HG03520 (cell line): Measurements from ENCODE around the gene DPEP2NB.
"Not testable (repeated sequence)": the region's sequence is repeated elsewhere in the genome, so short reads cannot be mapped to it uniquely, and the experiment has no call there.

Experiments
- ATAC-seq: cut with Tn5 transposase; IDR thresholded peaks from one replicate; pipeline ENCODE4 v1.9.1; 2021; ENCODE audit warnings: mild to moderate bottlenecking, moderate library complexity; ENCODE audit not compliant: unreplicated experiment

DPEP2NB gene

DNA sequence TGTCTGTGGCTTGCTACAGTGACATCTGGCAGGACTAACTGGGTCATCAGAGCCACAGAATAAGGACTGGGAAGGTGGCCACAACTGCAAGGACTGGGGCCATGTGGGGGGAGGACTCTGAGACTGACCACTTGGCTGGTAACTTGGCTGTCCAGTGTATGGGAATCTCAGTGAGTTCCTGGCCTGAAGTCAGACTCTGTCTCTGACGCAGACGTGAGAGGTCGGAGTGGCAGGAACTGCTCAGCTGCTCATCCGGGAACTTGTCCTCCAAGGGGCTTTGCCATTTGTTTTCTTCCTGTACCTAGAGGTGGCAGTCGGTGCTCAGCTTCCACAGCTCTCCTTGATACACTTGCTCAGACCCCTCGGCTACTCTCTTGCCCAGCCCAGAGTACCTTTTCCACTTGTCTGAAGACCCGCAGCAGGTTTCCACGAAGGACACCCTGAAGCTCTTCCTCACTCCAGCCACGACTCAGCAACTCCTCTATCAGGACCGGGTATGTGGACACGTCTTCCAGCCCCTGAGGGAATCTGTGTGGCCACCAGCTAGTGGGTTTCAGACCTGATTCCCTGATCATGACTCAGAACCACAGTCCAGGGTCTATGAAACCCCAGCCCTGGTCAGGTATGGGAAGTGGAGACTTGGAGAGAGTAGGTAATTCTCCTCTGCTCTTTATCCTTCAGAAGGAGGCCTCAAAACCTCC, 28.1 kb downstream of the DPEP2NB start:
- ATAC-seq: no peak

DNA sequence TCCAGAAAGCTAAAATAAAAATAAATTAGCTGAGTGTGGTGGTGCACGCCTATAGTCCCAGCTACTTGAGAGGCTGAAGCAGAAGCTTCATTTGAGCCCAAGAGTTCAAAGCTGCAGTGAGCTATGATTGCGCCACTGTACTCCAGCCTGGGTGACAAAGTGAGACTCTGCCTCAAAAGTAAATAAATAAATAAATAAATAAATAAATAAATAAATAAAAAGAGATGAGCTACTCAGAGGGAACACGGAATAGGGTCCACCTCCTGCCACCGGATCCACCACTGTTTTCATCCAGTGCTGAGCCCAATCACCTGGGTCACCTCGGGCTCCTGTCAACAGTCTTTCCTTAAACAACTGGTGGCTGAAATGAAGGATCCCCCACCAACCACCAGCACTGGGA, 28.8 kb downstream of the DPEP2NB start:
- ATAC-seq: no peak

DNA sequence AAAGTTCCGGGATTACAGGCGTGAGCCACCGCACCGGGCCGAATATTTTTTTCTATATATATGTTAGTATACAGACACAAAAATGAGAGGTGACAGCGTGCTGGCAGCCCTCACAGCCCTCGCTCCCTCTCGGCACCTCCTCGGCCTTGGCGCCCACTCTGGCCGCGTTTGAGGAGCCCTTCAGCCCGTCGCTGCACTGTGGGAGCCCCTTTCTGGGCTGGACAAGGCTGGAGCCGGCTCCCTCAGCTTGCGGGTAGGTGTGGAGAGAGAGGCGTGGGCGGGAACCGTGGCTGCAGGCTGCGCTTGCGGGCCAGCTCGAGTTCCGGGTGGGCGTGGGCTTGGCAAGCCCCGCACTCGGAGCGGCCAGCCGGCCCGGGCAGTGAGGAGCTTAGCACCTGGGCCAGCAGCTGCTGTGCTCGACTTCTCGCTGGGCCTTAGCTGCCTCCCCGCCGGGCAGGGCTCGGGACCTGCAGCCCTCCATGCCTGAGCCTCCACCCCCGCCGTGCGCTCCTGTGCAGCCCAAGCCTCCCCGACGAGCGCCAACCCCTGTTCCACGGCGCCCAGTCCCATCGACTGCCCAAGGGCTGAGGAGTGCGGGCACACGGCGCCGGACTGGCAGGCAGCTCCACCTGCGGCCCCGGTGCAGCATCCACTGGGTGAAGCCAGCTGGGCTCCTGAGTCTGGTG, 33.6 kb downstream of the DPEP2NB start:
- no peak for ATAC-seq

DNA sequence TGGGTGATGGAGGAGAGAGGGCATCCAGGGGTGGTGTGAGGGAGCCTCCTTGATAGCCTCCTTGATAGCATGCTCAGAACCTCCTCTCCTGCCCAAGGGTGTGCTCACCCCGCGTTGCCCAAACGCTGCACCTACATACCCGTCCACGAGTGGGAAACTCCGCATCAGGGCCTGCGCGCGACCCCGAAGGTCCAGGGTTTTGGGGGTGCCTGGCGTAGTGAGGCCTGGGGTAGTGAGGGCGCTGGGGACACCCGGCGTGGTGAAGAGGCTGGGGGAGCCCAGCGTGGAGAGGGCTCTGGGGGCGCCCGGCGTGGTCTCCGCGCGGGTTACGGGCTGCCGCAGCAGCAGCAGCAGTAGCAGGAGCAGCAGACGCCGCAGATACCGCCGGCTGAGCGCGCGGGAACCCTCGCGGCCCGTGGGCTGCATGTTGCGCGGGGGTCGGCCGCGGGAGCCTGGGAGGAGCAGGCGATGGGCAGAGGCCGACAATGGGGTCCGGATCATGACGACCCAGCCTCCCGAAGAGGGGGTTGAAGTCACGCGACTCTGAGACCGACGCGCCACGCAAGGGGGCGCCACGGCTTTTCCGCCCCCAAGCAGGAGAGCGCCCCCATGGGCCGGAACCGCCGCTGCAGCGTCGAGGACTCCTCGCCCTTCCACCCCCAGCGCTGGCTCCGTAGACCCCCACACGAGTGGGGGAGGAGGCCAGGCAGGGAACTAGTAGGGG, 35.6 kb downstream of the DPEP2NB start, which contains the start of gene DPEP3:
Gene DPEP3, minus strand, starts transcription at position 545 of the 724 bp plus-strand sequence. Its CDS starts 119 bp downstream, at position 426.
- no peak for ATAC-seq

DNA sequence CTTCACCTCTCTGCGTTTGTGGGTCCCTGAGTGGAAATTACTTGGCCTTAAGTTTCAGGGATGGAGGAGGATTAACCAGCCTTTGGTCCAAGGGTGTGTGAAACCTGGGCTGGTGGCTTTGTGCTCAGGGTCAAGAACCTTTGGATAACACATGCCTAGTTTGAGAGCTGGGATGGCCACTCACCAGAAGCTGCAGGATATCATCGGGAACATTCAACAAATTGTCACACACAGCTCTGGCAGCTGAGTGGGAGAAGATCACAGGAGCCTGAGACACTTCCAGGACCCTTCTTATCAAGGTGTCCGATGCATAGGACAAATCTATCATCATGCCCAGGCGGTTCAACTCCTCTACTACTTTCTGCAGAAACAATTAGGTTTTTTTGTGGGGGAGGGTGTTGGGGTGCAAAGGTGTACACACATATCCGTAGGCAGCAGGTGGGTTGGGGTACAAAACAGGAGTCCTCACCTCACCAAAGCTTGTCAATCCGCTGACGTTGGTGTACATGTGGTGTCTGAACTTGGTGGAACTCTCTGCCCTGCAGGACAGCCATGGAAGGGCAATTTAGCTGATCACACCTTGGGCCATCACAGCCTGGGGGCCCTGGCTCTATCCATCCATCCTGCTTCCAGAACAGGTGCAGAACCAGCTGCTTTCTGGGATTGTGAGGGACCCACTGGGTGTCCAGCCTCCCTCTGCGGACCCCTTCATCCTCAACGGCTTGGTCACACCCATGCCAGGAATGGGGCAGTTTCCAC, 38.1 kb downstream of the DPEP2NB start:
- ATAC-seq: no peak

DNA sequence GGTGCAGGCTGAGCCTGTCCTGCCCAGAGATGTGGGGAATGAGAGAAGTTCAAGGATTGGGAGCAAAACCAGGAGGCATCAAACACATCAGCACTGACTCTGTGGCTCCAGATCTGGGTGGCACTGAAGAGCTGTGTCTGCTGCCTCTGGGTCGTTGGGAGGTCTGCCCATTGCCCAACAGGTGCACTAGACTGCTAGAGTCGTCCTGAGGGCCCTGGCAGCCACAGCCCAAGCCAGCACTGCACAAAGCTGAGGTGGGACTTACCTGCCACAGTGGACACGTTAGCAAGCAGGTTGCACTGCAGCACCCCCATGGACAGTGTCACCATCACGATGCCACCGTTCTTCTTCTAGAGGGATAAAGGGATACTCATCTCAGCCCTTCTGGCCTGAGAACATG, 38.7 kb downstream of the DPEP2NB start:
- ATAC-seq: no peak

DNA sequence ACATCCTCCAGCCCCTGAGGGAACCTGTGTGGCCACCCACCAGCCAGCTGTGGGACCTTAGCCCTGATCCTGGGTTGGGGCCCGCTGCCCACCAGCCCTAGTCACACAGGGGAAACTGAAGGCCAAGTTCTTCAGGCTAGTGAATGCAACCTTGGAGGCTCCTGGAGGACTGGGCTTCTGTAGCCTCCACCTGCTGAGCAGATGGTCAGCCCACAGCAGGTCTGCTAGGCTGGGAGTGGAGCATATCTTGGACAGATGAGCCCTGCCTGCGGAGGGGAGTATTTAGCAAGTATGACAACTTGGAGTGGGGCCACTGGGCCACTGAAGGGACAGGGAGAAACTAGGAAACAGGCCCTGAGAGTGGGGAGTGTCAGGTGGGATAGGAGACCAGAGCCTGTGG, 39.5 kb downstream of the DPEP2NB start:
- ATAC-seq: no peak

DNA sequence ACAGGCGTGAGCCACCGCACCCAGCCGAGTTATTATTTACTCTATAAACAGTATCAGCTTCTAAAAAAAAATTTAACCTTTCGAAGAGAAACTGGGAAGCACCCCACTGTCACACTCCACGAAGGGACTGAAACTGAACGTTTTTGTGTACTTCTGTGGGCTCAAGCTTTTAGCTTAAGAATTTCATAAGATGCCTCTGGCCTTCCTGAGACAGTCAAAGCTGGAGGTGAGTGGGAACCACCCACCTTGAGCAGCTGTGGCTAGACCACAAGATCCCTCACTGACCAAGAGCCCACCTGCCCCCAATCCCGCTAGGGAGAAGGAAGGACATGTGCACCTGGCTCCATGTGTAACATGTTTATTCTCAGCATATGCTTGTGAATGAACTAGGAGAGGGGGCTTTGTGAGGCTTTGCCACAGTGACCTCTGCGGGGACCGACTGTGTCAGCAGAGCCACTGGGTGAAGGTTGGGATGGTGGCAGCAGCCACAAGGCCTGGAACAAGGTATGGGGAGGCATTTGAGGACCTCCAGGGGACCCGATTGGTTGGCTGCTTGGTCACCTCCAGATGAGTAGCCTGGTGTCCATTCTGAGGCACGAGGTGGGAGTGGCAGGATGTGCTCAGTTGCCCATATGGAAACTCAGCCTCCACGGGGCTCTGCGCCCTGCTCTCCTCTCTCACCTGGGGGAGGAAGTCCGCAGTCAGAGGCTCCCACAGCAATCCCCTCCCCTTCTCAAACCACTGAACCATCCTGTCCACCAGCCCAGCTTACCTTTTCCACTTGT, 40.2 kb downstream of the DPEP2NB start:
- no peak for ATAC-seq

DNA sequence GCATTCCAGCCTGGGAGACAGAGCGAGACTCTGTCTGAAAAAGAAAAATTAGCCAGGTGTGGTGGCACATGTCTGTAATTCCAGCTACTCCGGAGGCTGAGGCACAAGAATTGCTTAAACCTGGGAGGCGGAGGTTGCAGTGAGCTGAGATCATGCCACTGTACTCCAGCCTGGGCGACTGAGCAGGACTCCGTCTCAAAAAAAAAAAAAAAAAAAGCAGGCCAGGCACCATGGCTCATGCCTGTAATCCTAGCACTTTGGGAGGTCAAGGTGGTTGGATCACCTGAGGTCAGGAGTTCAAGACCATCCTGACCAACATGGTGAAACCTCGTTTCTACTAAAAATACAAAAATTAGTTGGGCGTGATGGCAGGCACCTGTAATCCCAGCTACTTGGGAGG, 43.4 kb downstream of the DPEP2NB start:
- ATAC-seq: not testable (repeated sequence)

DNA sequence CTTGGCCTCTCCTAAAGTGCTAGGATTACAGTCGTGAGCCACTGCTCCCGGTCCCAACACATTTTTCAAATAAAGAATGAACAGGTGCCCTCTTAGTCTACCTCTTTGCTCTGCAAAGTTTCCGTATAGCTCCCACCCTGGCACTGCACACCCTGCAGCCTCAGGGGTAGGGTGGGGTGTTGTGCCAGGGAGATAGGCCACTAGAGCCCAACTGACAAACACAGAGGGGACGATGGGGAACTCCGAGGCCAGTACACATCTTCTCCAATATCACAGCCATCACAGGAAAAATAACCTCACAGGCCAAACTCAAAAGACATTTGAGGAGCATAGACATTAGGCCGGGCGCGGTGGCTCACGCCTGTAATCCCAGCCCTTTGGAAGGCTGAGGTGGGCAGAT, 44.6 kb downstream of the DPEP2NB start:
- ATAC-seq: no peak

DNA sequence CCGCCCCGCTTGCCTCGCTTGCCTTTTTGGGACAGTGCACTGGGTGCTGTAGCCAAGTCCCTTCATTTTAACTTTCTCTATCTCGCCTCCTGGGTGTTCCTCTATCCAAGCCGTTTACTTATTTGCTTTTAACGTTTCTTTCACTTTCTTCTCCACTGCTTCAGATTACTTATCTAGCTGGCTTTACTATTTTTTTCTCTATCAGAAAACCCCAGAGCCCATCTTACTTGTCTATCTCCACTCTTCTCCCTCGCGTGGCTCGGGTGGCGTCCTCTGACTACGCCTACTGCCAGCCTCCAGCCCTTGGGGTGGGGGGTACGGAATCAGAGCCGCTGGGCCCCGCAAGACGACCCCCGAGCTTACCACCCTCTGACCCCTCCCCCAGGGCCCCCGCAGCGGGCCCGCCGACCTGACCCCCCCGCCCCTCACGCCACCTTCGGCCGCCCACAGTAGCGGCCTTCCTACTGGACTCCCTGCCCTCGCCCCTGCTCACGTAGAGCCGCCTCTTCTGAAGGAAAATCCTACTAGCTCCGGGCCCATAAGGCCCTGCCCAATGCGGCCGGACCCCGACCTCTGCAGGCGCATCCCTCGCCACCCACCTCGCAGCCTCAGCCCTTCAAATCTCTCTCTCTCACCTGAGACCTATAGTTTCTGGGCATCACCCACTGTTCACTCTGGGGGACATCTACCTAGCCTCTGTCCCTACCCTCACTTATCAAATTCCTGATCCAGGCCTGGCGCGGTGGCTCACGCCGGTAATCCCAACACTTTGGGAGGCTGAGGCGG, 46.3 kb downstream of the DPEP2NB start:
- no peak for ATAC-seq

DNA sequence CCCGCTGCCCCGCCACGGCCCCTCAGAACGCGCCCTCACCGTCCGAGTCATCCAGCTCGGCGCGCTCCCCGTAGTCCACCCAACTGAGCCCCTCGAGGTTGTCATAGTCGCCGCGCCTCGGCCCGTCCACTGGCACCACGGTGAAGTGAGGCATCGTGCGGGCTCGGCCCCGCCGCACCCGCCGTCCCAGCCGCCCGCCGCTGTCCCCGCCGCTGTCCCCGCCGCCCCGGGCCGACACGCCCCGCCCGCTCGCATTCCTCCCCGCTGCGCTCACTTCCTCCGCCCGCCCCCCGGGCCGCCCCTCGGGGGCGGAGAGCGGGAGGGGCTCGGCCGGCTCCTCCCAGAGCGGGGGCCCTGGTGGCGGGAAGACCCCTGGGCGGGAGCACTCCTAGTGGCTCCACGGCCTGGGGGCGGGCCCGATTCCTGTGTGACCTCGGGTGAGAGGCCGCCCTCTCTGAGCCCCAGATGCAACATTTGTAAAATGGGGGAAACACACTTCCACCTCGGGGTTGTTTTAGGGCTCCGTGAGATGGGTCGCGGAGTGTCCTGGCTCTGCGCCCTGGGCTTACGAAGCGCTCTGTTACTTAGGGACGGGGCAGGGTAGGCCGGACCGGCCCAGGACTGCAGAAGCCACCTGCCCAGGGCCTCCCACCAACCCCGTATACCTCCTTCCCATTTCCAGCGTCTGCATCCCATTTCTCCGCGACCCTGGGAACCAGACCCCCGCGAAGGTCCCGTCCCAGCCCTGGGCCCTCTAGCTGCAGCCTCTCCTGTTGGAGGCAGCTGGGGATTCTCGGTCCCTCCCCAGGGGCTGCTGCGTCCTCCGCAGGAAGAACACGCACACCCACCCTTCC, 47.1 kb downstream of the DPEP2NB start, which contains the start of gene SLC12A4:
Gene SLC12A4, minus strand, starts transcription at position 238 of the 854 bp plus-strand sequence. Its CDS starts 84 bp downstream, at position 154.
- ATAC-seq: peak; percentile 75

DNA sequence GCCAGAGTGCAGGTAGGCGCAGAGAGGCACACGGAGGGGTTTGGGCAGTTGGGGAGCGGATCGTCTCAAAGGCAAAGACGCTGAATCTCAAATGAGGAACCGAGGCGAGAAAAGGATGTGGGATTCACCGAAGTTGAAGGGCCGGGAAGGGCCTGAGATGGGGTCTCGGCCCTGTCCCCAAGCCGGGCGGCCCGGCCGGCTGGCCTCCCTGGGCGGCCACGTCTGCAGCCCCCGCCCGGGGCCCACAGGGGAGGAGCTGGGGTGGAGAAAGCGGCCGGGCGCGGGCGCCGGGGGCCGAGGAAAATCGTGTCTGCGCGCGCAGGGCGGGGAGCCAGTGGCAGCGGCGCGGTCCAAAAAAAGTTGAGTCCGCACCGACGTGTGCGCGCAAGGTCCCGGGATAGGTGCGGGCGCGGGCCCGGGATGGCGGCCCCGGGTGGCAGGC, 47.7 kb downstream of the DPEP2NB start:
- ATAC-seq: peak; percentile 17

DNA sequence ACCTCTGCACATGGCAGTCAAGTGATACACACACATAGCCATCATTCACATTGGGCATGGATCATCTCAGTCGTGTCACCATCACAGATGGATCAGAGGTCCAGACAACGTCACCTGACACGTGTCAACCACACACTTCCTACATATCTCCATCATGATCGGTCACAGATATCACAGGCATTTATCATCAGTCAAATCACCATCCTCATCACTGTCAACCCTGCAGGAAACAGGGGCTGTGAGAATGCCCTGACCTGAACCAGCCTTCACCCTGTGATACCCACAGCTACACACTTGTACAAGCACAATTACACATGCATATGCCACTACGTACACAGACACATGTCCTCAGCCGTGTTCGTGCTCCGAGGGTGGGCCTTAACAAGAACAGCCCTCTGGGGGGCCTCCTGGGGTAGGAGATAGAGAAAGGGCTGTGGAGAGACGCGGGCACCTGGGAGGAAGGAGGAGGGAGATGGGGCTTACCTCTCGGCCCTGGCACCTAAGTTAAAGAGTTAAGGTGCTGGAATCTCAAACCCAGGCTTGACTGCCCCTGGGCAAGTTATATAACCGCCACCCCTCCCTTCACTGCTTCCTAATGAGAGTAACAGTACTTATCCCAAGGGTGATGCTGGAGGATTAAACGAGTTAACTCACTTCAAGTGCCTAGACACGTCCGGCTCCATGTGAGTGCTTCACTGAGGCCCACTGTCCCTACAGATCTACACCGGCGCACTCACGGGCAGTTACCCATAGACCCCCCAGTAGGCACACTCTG, 48.3 kb downstream of the DPEP2NB start:
- no peak for ATAC-seq

DNA sequence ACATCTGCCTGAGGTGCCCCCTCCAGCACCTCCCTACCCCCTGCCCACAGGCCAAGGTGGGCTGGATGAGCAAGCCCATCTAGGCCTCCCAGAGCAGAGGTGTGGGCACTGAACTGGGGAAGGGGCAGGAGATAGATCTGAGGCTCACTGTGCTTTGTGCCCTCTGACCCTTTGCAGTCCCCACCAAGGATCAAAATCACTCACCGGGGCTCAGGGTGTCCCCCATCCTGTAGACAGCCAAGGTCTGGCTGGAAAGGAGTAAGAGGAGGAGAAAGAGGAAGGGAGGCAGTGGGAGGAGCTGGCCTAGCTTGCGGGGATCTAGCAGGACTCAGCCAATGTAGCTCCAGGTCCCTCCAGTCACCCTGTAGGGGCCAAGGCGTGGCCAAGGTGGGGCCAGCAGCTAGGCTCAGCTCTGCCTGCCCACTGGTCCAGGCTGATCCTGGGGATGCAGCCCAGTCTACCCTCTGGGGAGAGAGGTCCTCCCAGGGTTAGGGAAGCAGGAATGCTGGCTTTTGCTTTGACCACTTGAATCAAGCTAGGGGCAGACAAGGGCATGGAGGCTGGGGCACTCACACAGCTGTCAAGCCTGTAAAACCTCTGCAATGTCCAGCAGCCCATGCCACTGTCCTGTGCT, 49.0 kb downstream of the DPEP2NB start:
- no peak for ATAC-seq

DNA sequence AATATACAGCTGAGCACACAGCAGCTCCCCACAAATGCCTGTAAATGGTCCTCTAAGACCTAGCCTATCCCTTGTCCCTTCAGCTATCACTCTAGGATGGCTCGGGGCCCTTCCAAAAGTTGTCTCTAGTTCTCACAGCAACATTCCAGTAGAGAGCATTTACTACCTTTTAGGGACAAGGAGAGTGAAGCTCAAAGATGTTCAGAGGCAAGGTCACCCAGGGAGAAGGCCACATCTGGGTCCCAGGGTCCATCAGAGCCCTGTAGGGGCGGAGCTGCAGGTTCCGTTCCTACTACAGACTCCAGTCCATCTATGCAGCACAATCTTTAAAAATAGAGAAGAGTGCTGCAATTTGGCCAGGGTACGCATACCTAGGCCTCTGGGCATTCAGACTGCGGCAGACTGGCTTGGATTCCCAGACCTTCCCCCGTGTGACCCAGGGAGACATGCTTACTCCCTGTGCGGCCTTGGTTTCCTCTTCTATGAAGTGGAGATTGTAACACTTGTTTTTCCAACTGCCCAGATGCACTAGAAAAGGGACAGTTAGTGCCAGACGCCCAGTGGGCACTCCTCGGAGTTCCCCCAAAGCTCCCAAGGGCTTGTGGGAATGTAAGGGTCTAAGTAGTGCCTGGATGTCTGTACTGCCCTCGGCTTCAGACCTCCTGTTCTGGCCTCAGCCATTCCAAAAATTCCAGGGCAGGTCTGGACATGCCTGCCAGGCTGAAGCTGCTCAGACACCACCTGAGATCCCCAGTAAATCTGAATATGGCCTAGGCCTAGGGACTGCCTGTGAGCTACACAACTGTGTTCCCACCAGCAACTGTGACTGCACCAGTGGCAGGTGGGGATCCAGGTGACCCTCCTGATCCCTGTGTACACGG, 49.8 kb downstream of the DPEP2NB start:
- no peak for ATAC-seq
